Neural progenitor cell (in vitro differentiated cells): ENCODE data around the gene TMEM37. TPM values are rescaled to one million over a fixed set of nuclear protein-coding genes. Genes with fewer than 3 reads are reported as not detected.

Experiments used
- DNase-seq: peaks from one replicate; pipeline ENCODE4 v3.0.0-alpha.2; 2016; ENCODE audit warnings: low spot score
- H2AFZ ChIP-seq: fragments of 200-600 bp; sonication (generic); replicated peaks from 2 replicates; pipeline ENCODE4 v1.6.1; 2016; ENCODE audit warnings: antibody characterized with exemption
- H3F3A ChIP-seq: fragments of 200-600 bp; sonication (generic); 2 replicates; pipeline ENCODE4 v1.6.1; 2016; ENCODE audit warnings: antibody characterized with exemption, low read depth
- H3K27ac ChIP-seq: fragments of 200-600 bp; sonication (generic); 2 replicates; pipeline ENCODE4 v1.5.1; 2016; ENCODE audit warnings: mild to moderate bottlenecking
- H3K27me3 ChIP-seq: fragments of 200-600 bp; sonication (generic); 2 replicates; pipeline ENCODE4 v1.6.1; 2016; ENCODE audit warnings: mild to moderate bottlenecking, moderate library complexity
- H3K36me3 ChIP-seq: fragments of 200-600 bp; sonication (generic); 2 replicates; pipeline ENCODE4 v1.5.1; 2016
- H3K4me1 ChIP-seq: fragments of 200-600 bp; sonication (generic); 2 replicates; pipeline ENCODE4 v1.6.1; 2016; ENCODE audit warnings: mixed run types
- H3K4me2 ChIP-seq: fragments of 200-600 bp; sonication (generic); 2 replicates; pipeline ENCODE4 v1.6.1; 2016
- H3K4me3 ChIP-seq: fragments of 200-600 bp; sonication (generic); 2 replicates; pipeline ENCODE4 v1.5.1; 2016
- H3K79me2 ChIP-seq: fragments of 200-600 bp; sonication (generic); 2 replicates; pipeline ENCODE4 v1.6.1; 2016; ENCODE audit warnings: low read depth
- H3K9ac ChIP-seq: fragments of 200-600 bp; sonication (generic); 2 replicates; pipeline ENCODE4 v1.6.1; 2016
- H3K9me3 ChIP-seq: fragments of 200-600 bp; sonication (generic); 2 replicates; pipeline ENCODE4 v1.5.1; 2016; ENCODE audit warnings: low read depth
- H4K20me1 ChIP-seq: fragments of 200-600 bp; sonication (generic); 2 replicates; pipeline ENCODE4 v1.6.1; 2016; ENCODE audit warnings: low read depth
- H3K27ac Mint-ChIP-seq: 3 replicates; pipeline ENCODE4 v1.8.0; 2021; ENCODE audit warnings: mixed read lengths
- H3K27me3 Mint-ChIP-seq: 2 replicates; pipeline ENCODE4 v1.8.0; 2022; ENCODE audit warnings: low read depth, mild to moderate bottlenecking, inconsistent platforms, moderate library complexity, mixed read lengths; ENCODE audit not compliant: insufficient read depth
- H3K36me3 Mint-ChIP-seq: 3 replicates; pipeline ENCODE4 v1.8.0; 2021; ENCODE audit warnings: mixed read lengths
- H3K4me1 Mint-ChIP-seq: 3 replicates; pipeline ENCODE4 v1.8.0; 2021; ENCODE audit warnings: mixed read lengths
- H3K4me3 Mint-ChIP-seq: 3 replicates; pipeline ENCODE4 v1.8.0; 2021; ENCODE audit warnings: mild to moderate bottlenecking, moderate library complexity, mixed read lengths
- H3K9me3 Mint-ChIP-seq: 3 replicates; pipeline ENCODE4 v1.8.0; 2020; ENCODE audit warnings: mixed read lengths
- EZH2 ChIP-seq: fragments of 200-600 bp; sonication (generic); IDR thresholded peaks from 2 replicates; pipeline ENCODE4 v1.6.1; 2017; ENCODE audit warnings: antibody characterized with exemption, mild to moderate bottlenecking, moderate library complexity
- EZH2phosphoT487 ChIP-seq: fragments of 200-600 bp; sonication (generic); IDR thresholded peaks from 2 replicates; pipeline ENCODE4 v1.6.1; 2017; ENCODE audit warnings: antibody characterized with exemption
- total RNA-seq: library from RNA; depleted of rRNA; stranded (reverse); fragments of >200 nt; gene quantifications from 2 replicates; pipeline ENCODE4 v1.2.3, GENCODE V29; 2015; ENCODE audit warnings: low replicate concordance
- TF ChIP-seq, protein P1 (sequence below): fragments of 200-600 bp; sonication (generic); IDR thresholded peaks from 2 replicates; pipeline ENCODE4 v1.5.1; 2017; ENCODE audit warnings: antibody characterized with exemption, mild to moderate bottlenecking

TMEM37 gene
- total RNA-seq, 1 donor from 2014 or later, result 1.0 TPM

DNA sequence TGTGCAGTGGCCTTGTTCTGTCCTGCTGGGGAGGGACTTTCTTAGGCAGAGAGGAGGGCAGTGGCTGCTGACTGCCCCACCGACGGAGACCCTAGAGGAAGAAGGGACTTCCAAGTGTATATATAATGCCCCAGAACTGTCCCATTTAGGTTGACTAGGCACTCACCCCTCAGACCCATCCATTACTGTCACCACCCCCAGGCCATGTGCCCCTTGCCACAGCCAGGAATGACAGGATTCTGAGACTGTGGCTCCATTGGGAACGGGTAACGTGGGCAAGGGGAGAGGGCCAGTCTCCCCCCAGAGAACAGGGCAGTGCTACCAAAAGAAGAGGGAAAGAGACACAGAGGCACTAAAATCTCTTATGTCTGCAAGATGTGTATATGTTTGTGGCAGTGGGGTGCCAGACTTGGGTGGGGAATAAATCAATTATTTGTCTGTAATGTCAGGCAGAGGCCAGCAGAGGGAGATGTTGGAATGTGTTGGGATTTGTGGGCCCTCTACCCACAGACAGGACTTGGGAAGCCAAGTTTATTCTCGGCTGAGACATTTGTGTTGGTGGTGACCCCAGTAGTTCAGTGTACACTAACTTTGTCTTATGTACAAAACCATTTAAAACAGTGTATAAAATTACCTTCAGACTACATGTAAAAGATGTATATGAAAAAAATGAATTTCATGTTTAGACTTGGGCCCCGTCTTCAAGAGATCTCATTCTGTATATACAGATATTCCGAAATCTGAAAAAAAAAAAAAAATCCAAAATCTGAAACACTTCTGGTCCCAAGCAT, 24.0 kb upstream of the TMEM37 start:
- no peaks in the 10 kb centered on the region for H3F3A ChIP-seq
- no peak overlapping the region for H3K9ac ChIP-seq
- H3K4me1 Mint-ChIP-seq, result peaks cover 5% of the 10 kb centered on the region
- TF ChIP-seq, protein P1, sequence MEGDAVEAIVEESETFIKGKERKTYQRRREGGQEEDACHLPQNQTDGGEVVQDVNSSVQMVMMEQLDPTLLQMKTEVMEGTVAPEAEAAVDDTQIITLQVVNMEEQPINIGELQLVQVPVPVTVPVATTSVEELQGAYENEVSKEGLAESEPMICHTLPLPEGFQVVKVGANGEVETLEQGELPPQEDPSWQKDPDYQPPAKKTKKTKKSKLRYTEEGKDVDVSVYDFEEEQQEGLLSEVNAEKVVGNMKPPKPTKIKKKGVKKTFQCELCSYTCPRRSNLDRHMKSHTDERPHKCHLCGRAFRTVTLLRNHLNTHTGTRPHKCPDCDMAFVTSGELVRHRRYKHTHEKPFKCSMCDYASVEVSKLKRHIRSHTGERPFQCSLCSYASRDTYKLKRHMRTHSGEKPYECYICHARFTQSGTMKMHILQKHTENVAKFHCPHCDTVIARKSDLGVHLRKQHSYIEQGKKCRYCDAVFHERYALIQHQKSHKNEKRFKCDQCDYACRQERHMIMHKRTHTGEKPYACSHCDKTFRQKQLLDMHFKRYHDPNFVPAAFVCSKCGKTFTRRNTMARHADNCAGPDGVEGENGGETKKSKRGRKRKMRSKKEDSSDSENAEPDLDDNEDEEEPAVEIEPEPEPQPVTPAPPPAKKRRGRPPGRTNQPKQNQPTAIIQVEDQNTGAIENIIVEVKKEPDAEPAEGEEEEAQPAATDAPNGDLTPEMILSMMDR, result peak; percentile 80
- no peak for TF ChIP-seq EZH2
- H3K36me3 ChIP-seq, result no peaks in the 10 kb centered on the region
- H3K4me3 Mint-ChIP-seq, result no peak overlapping the region
- H4K20me1 ChIP-seq, result no peaks in the 10 kb centered on the region
- no peak overlapping the region for H2AFZ ChIP-seq
- H3K27ac ChIP-seq, result no peak overlapping the region
- H3K27me3 ChIP-seq, result no peaks in the 10 kb centered on the region
- H3K4me3 ChIP-seq, result no peak overlapping the region
- peaks cover 2% of the 10 kb centered on the region for H3K9me3 Mint-ChIP-seq
- peaks cover 3% of the 10 kb centered on the region for H3K27me3 Mint-ChIP-seq
- H3K4me1 ChIP-seq, result no peaks in the 10 kb centered on the region
- peak; percentile 70 for DNase-seq
- no peaks in the 10 kb centered on the region for H3K79me2 ChIP-seq
- no peak overlapping the region for H3K4me2 ChIP-seq
- H3K36me3 Mint-ChIP-seq, result no peaks in the 10 kb centered on the region
- H3K9me3 ChIP-seq, result no peaks in the 10 kb centered on the region
- H3K27ac Mint-ChIP-seq, result no peak overlapping the region

- peaks cover 5% of the 10 kb centered on the region for H3K4me1 Mint-ChIP-seq
- Histone ChIP-seq H3F3A (no peaks in the 10 kb centered on the region), H3K79me2 (no peaks in the 10 kb centered on the region), H4K20me1 (no peaks in the 10 kb centered on the region), H3K27me3 (no peaks in the 10 kb centered on the region), H3K9me3 (no peaks in the 10 kb centered on the region), H3K4me2 (no peak overlapping the region), H3K36me3 (no peaks in the 10 kb centered on the region), H3K9ac (no peak overlapping the region), H3K27ac (no peak overlapping the region), H3K4me1 (no peaks in the 10 kb centered on the region), H2AFZ (no peak overlapping the region), H3K4me3 (no peak overlapping the region)
- no peaks in the 10 kb centered on the region for H3K36me3 Mint-ChIP-seq
- no peak overlapping the region for H3K27ac Mint-ChIP-seq
- TF ChIP-seq EZH2phosphoT487 (no peak), EZH2 (no peak)
- TF ChIP-seq, protein P1, result no peak
- H3K27me3 Mint-ChIP-seq, result peaks cover 3% of the 10 kb centered on the region
- no peak overlapping the region for H3K4me3 Mint-ChIP-seq
- peaks cover 3% of the 10 kb centered on the region for H3K9me3 Mint-ChIP-seq
- DNase-seq, result no peak
These were observed 23.4 kb upstream of the TMEM37 start for GRCh38 chr2:119408221-119408619.

- peak overlapping the region; percentile 24 for H3K27ac Mint-ChIP-seq
- TF ChIP-seq EZH2phosphoT487 (no peak), EZH2 (no peak)
- TF ChIP-seq, protein P1, result no peak
These were observed 22.1 kb upstream of the TMEM37 start for GRCh38 chr2:119409506-119409905.

More at GRCh38 chr2:119409506-119409905, 22.1 kb upstream of the TMEM37 start:
- Histone ChIP-seq H3K4me3 (no peak overlapping the region), H3K9ac (no peak overlapping the region), H3K4me2 (no peak overlapping the region), H3K36me3 (no peaks in the 10 kb centered on the region), H2AFZ (no peak overlapping the region), H3K4me1 (no peaks in the 10 kb centered on the region), H3F3A (no peaks in the 10 kb centered on the region), H3K9me3 (no peaks in the 10 kb centered on the region), H3K79me2 (no peaks in the 10 kb centered on the region), H4K20me1 (no peaks in the 10 kb centered on the region), H3K27me3 (no peaks in the 10 kb centered on the region), H3K27ac (no peak overlapping the region)
- Mint-ChIP-seq H3K9me3 (peaks cover 8% of the 10 kb centered on the region), H3K27me3 (peaks cover 2% of the 10 kb centered on the region), H3K4me1 (peaks cover 5% of the 10 kb centered on the region), H3K4me3 (no peak overlapping the region), H3K36me3 (no peaks in the 10 kb centered on the region)
- no peak for DNase-seq
